HEK293 (cell line): Measurements from ENCODE around the gene PALD1.

Source experiments
- ELK4 ChIP-seq: IDR thresholded peaks from 2 replicates; pipeline ENCODE4 v1.6.1; 2011; ENCODE audit warnings: mild to moderate bottlenecking, low read depth, low read length, borderline replicate concordance
- GLI2 ChIP-seq: fragments of 450-650 bp; formaldehyde crosslinking; IDR thresholded peaks from 2 replicates; pipeline ENCODE4; 2017; ENCODE audit warnings: missing biosample characterization, missing genetic modification characterization, low read depth, borderline replicate concordance
- GLIS2 ChIP-seq: fragments of 450-650 bp; formaldehyde crosslinking; IDR thresholded peaks from 2 replicates; pipeline ENCODE4 v1.5.1; 2016; ENCODE audit warnings: missing biosample characterization, missing genetic modification characterization
- KLF17 ChIP-seq: fragments of 450-650 bp; formaldehyde crosslinking; IDR thresholded peaks from 2 replicates; pipeline ENCODE4 v1.5.1; 2016; ENCODE audit warnings: missing biosample characterization, missing genetic modification characterization
- KLF9 ChIP-seq: fragments of 450-650 bp; formaldehyde crosslinking; IDR thresholded peaks from 2 replicates; pipeline ENCODE4 v1.5.1; 2016; ENCODE audit warnings: missing biosample characterization, missing genetic modification characterization, low read depth
- RBAK ChIP-seq: fragments of 450-650 bp; formaldehyde crosslinking; IDR thresholded peaks from 2 replicates; pipeline ENCODE4 v1.5.1; 2016; ENCODE audit warnings: missing biosample characterization, missing genetic modification characterization
- ZBTB11 ChIP-seq: fragments of 450-650 bp; formaldehyde crosslinking; conservative IDR thresholded peaks from 2 replicates; pipeline ENCODE4 v1.5.1; 2016; ENCODE audit warnings: low read depth, missing biosample characterization, missing genetic modification characterization
- ZNF202 ChIP-seq: fragments of 450-650 bp; formaldehyde crosslinking; IDR thresholded peaks from 2 replicates; pipeline ENCODE4 v1.5.1; 2016; ENCODE audit warnings: missing biosample characterization, missing genetic modification characterization, borderline replicate concordance
- ZNF211 ChIP-seq: fragments of 450-650 bp; formaldehyde crosslinking; IDR thresholded peaks from 2 replicates; pipeline ENCODE4 v1.5.1; 2016; ENCODE audit warnings: low read depth, missing biosample characterization, missing genetic modification characterization
- ZNF23 ChIP-seq: fragments of 450-650 bp; formaldehyde crosslinking; IDR thresholded peaks from 2 replicates; pipeline ENCODE4 v1.5.1; 2016; ENCODE audit warnings: missing biosample characterization, missing genetic modification characterization, borderline replicate concordance
- ZNF239 ChIP-seq: fragments of 450-650 bp; formaldehyde crosslinking; IDR thresholded peaks from 2 replicates; pipeline ENCODE4 v1.5.1; 2016; ENCODE audit warnings: missing biosample characterization, missing genetic modification characterization
- ZNF292 ChIP-seq: fragments of 450-650 bp; formaldehyde crosslinking; IDR thresholded peaks from 2 replicates; pipeline ENCODE4 v1.5.1; 2016; ENCODE audit warnings: low read depth, missing biosample characterization, missing genetic modification characterization, borderline replicate concordance
- ZNF362 ChIP-seq: fragments of 450-650 bp; formaldehyde crosslinking; IDR thresholded peaks from 2 replicates; pipeline ENCODE4 v1.5.1; 2016; ENCODE audit warnings: missing biosample characterization, missing genetic modification characterization
- ZNF391 ChIP-seq: fragments of 450-650 bp; formaldehyde crosslinking; IDR thresholded peaks from 2 replicates; pipeline ENCODE4 v1.5.1; 2016; ENCODE audit warnings: low read depth, missing biosample characterization, missing genetic modification characterization, borderline replicate concordance
- ZNF48 ChIP-seq: fragments of 450-650 bp; formaldehyde crosslinking; IDR thresholded peaks from 2 replicates; pipeline ENCODE4 v1.5.1; 2016; ENCODE audit warnings: missing biosample characterization, missing genetic modification characterization
- ZNF514 ChIP-seq: fragments of 450-650 bp; formaldehyde crosslinking; IDR thresholded peaks from 2 replicates; pipeline ENCODE4 v1.5.1; 2016; ENCODE audit warnings: missing biosample characterization, missing genetic modification characterization
- ZNF555 ChIP-seq: fragments of 450-650 bp; formaldehyde crosslinking; conservative IDR thresholded peaks from 2 replicates; pipeline ENCODE4 v1.5.1; 2017; ENCODE audit warnings: missing biosample characterization, mild to moderate bottlenecking, missing genetic modification characterization, inconsistent platforms
- ZNF621 ChIP-seq: fragments of 450-650 bp; formaldehyde crosslinking; IDR thresholded peaks from 2 replicates; pipeline ENCODE4 v1.5.1; 2017; ENCODE audit warnings: missing biosample characterization, missing genetic modification characterization
- ZNF626 ChIP-seq: fragments of 450-650 bp; sonication (Bioruptor Pico); formaldehyde crosslinking; IDR thresholded peaks from 2 replicates; pipeline ENCODE4 v1.5.1; 2018; ENCODE audit warnings: missing biosample characterization, missing genetic modification characterization, inconsistent platforms
- ZNF629 ChIP-seq: fragments of 450-650 bp; formaldehyde crosslinking; IDR thresholded peaks from 2 replicates; pipeline ENCODE4 v1.5.1; 2017; ENCODE audit warnings: missing biosample characterization, missing genetic modification characterization
- ZNF654 ChIP-seq: fragments of 450-650 bp; formaldehyde crosslinking; IDR thresholded peaks from 2 replicates; pipeline ENCODE4 v1.5.1; 2016; ENCODE audit warnings: low read depth, missing biosample characterization, missing genetic modification characterization
- ZNF837 ChIP-seq: fragments of 450-650 bp; formaldehyde crosslinking; IDR thresholded peaks from 2 replicates; pipeline ENCODE4 v1.5.1; 2016; ENCODE audit warnings: missing biosample characterization, missing genetic modification characterization
- ZNF843 ChIP-seq: fragments of 450-650 bp; formaldehyde crosslinking; IDR thresholded peaks from 2 replicates; pipeline ENCODE4 v1.5.1; 2016; ENCODE audit warnings: missing biosample characterization, missing genetic modification characterization
- ZXDB ChIP-seq: fragments of 450-650 bp; formaldehyde crosslinking; IDR thresholded peaks from 2 replicates; pipeline ENCODE4 v1.5.1; 2016; ENCODE audit warnings: missing biosample characterization, missing genetic modification characterization
- TF ChIP-seq, protein P1 (sequence below): fragments of 450-650 bp; formaldehyde crosslinking; IDR thresholded peaks from 2 replicates; pipeline ENCODE4 v1.5.1; 2017; ENCODE audit warnings: missing biosample characterization, missing genetic modification characterization
- TF ChIP-seq, protein P2 (sequence below): fragments of 450-650 bp; formaldehyde crosslinking; IDR thresholded peaks from 2 replicates; pipeline ENCODE4 v1.5.1; 2016; ENCODE audit warnings: missing biosample characterization, missing genetic modification characterization, borderline replicate concordance
- TF ChIP-seq, protein P3 (sequence below): fragments of 450-650 bp; formaldehyde crosslinking; IDR thresholded peaks from 2 replicates; pipeline ENCODE4 v1.5.1; 2016; ENCODE audit warnings: missing biosample characterization, missing genetic modification characterization

PALD1 gene

GRCh38 chr10:70477661-70478162 is 855 bp upstream of the PALD1 start (continued):
- TF ChIP-seq, protein P1, sequence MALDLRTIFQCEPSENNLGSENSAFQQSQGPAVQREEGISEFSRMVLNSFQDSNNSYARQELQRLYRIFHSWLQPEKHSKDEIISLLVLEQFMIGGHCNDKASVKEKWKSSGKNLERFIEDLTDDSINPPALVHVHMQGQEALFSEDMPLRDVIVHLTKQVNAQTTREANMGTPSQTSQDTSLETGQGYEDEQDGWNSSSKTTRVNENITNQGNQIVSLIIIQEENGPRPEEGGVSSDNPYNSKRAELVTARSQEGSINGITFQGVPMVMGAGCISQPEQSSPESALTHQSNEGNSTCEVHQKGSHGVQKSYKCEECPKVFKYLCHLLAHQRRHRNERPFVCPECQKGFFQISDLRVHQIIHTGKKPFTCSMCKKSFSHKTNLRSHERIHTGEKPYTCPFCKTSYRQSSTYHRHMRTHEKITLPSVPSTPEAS (tag by site-specific recombination), result 0 out of 2 replicates have a peak, but pooled peaks have one; percentile 9
- TF ChIP-seq, protein P2, sequence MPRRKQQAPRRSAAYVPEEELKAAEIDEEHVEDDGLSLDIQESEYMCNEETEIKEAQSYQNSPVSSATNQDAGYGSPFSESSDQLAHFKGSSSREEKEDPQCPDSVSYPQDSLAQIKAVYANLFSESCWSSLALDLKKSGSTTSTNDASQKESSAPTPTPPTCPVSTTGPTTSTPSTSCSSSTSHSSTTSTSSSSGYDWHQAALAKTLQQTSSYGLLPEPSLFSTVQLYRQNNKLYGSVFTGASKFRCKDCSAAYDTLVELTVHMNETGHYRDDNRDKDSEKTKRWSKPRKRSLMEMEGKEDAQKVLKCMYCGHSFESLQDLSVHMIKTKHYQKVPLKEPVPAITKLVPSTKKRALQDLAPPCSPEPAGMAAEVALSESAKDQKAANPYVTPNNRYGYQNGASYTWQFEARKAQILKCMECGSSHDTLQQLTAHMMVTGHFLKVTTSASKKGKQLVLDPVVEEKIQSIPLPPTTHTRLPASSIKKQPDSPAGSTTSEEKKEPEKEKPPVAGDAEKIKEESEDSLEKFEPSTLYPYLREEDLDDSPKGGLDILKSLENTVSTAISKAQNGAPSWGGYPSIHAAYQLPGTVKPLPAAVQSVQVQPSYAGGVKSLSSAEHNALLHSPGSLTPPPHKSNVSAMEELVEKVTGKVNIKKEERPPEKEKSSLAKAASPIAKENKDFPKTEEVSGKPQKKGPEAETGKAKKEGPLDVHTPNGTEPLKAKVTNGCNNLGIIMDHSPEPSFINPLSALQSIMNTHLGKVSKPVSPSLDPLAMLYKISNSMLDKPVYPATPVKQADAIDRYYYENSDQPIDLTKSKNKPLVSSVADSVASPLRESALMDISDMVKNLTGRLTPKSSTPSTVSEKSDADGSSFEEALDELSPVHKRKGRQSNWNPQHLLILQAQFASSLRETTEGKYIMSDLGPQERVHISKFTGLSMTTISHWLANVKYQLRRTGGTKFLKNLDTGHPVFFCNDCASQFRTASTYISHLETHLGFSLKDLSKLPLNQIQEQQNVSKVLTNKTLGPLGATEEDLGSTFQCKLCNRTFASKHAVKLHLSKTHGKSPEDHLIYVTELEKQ (tag by site-specific recombination), result no peak
- TF ChIP-seq ZNF514 (tag by site-specific recombination) (no peak), ZNF843 (tag by site-specific recombination) (no peak), ZNF391 (no peak), ELK4 (no peak), KLF17 (tag by site-specific recombination) (no peak), ZNF555 (tag by site-specific recombination) (no peak), ZNF654 (tag by site-specific recombination) (no peak), ZNF621 (tag by site-specific recombination) (no peak), ZNF292 (tag by site-specific recombination) (no peak), ZNF837 (tag by site-specific recombination) (no peak), ZNF202 (tag by site-specific recombination) (no peak), ZBTB11 (tag by site-specific recombination) (no peak), ZXDB (peak; percentile 33; the same call in 1 of the 2 replicates), GLIS2 (tag by site-specific recombination) (peak; percentile 73), ZNF48 (tag by site-specific recombination) (no peak), ZNF239 (no peak), ZNF362 (tag by site-specific recombination) (0 out of 2 replicates have a peak, but pooled peaks have one; percentile 16), RBAK (tag by site-specific recombination) (no peak), KLF9 (tag by site-specific recombination) (peak; percentile 69; the same call in 1 of the 2 replicates), ZNF626 (tag by site-specific recombination) (no peak), ZNF211 (tag by site-specific recombination) (no peak), ZNF23 (no peak), GLI2 (no peak), ZNF629 (tag by site-specific recombination) (peak; percentile 21; the same call in 1 of the 2 replicates)
- TF ChIP-seq, protein P3, sequence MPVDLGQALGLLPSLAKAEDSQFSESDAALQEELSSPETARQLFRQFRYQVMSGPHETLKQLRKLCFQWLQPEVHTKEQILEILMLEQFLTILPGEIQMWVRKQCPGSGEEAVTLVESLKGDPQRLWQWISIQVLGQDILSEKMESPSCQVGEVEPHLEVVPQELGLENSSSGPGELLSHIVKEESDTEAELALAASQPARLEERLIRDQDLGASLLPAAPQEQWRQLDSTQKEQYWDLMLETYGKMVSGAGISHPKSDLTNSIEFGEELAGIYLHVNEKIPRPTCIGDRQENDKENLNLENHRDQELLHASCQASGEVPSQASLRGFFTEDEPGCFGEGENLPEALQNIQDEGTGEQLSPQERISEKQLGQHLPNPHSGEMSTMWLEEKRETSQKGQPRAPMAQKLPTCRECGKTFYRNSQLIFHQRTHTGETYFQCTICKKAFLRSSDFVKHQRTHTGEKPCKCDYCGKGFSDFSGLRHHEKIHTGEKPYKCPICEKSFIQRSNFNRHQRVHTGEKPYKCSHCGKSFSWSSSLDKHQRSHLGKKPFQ (tag by site-specific recombination), result no peak
